ENCODE measurements around the gene DIDO1. TPM values are rescaled to one million over a fixed set of nuclear protein-coding genes. Genes with fewer than 3 reads are reported as not detected.

DIDO1 gene
- total RNA-seq, 4 donors from 2014 or later: 54.2 to 105 (median 70.7) TPM

DNA sequence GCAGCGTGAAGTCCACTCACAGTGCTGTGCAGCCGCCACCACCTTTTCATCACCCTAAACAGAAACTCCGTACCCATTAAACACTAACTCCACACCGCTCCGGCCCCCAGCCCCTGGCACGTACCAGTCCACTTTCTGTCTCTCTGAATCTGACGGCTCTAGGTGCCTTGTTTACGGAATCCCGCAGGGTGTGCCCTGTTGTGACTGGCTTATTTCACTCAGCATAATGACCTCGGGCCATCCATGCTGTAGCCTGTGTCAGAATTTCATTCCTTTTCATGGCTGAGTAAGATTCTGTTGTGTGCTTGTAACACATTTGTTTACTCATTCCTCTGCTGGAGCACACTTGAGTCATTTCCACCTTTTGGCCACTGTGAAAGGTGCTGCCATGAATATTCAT lies 82.6 kb downstream of the DIDO1 start:
- intact Hi-C loops (cut with DNase I; ENCODE audit: low total_unique reads): no loop called here
- 89 to 93% methylated on average over 10 of the region's 10 CpGs for WGBS, 2 donors
- no peak overlapping the region for H3K4me3 ChIP-seq (ENCODE audit: low read depth, poor library complexity, severe bottlenecking)
- TF ChIP-seq POLR2A (IDR thresholded peaks at IDR 0.05) (no peak), CTCF (IDR thresholded peaks at IDR 0.05) (no peak)
- no peak for DNase-seq (ENCODE audit: low spot score in 2 of 2)

- TF ChIP-seq POLR2A (IDR thresholded peaks at IDR 0.05) (no peak), CTCF (IDR thresholded peaks at IDR 0.05) (no peak)
- no peak for DNase-seq (ENCODE audit: low spot score in 2 of 2)
- intact Hi-C loops (cut with DNase I; ENCODE audit: low total_unique reads): no loop called here
- WGBS, 2 donors: 85 to 88% methylated on average over 16 of the region's 16 CpGs
- no peak overlapping the region for H3K4me3 ChIP-seq (ENCODE audit: low read depth, poor library complexity, severe bottlenecking)
Measured at GRCh38 chr20:62841705-62842212, 84.5 kb downstream of the DIDO1 start.

- no peak for DNase-seq (ENCODE audit: low spot score in 2 of 2)
- TF ChIP-seq CTCF (IDR thresholded peaks at IDR 0.05) (no peak), POLR2A (IDR thresholded peaks at IDR 0.05) (no peak)
- intact Hi-C loops (cut with DNase I; ENCODE audit: low total_unique reads): no loop called here
- no peak overlapping the region for H3K4me3 ChIP-seq (ENCODE audit: low read depth, poor library complexity, severe bottlenecking)
- 78 to 81% methylated on average over 45 of the region's 45 CpGs for WGBS, 2 donors
Measured at GRCh38 chr20:62840244-62841197, 85.8 kb downstream of the DIDO1 start.

GRCh38 chr20:62839816-62840215 lies 86.5 kb downstream of the DIDO1 start:
- no peak overlapping the region for H3K4me3 ChIP-seq (ENCODE audit: low read depth, poor library complexity, severe bottlenecking)
- no peak for DNase-seq (ENCODE audit: low spot score in 2 of 2)
- TF ChIP-seq POLR2A (IDR thresholded peaks at IDR 0.05) (no peak), CTCF (IDR thresholded peaks at IDR 0.05) (no peak)
- intact Hi-C loops (cut with DNase I; ENCODE audit: low total_unique reads): no loop called here
- 90 to 94% methylated on average over 11 of the region's 11 CpGs for WGBS, 2 donors

DNA sequence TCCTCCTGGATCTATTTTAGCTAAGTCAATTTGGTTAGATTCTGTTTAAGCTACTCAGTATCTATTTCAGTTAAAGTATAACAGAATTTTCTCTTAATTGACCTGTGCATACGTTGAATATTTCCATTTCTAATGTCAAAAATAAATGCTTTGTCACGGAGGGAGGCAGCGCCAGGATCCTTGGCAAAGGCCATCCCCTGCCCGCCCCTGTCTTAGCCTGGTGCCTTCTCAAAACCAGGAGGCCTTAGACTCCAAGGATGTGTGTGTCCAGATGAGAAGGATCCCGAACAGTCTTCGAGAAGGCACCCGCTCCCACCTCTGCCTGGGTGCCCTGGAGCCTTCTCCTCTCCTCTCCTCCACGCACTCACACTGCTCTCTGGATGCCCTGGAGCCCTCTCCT lies 87.0 kb downstream of the DIDO1 start:
- no peak for DNase-seq (ENCODE audit: low spot score in 2 of 2)
- TF ChIP-seq CTCF (IDR thresholded peaks at IDR 0.05) (no peak), POLR2A (IDR thresholded peaks at IDR 0.05) (no peak)
- 86 to 93% methylated on average over 8 of the region's 8 CpGs for WGBS, 2 donors
- intact Hi-C loops (cut with DNase I; ENCODE audit: low total_unique reads): no loop called here
- H3K4me3 ChIP-seq (ENCODE audit: low read depth, poor library complexity, severe bottlenecking): no peak overlapping the region

All from lower leg skin (tissue), 4 donors.